Peyer's patch (tissue), 4 donors: Measurements from ENCODE around the gene PIAS3.

Experiments used
- CTCF ChIP-seq, 6 experiments: fragments of 450-650 bp in 4 of 6; fragments of 200-600 bp in 2 of 6; sonication (generic) in 1 of 6; IDR thresholded peaks; one replicate each; pipeline ENCODE4 v1.5.1; 2017 to 2019; ENCODE audit warnings: antibody characterized with exemption in 6 of 6, mild to moderate bottlenecking in 3 of 6, moderate library complexity in 1 of 6
- POLR2A ChIP-seq, 2 donors: fragments of 450-650 bp; IDR thresholded peaks; one replicate each; pipeline ENCODE4 v1.5.1; 2017; ENCODE audit warnings: antibody characterized with exemption in 2 of 2, mild to moderate bottlenecking in 2 of 2, moderate library complexity in 2 of 2

GRCh38 chr1:145855426-145855948, 3.4 kb downstream of the PIAS3 start:
- TF ChIP-seq POLR2A (IDR thresholded peaks at IDR 0.05) = no peak
- TF ChIP-seq CTCF (IDR thresholded peaks at IDR 0.05) = no peak
